Astrocyte of the cerebellum (primary cell): ENCODE results near the gene TMED6.

Source experiments
- DNase-seq: peaks from one replicate; pipeline ENCODE4 v3.0.0-alpha.2; 2011; ENCODE audit warnings: low read depth
- H3K4me3 ChIP-seq: 2 replicates; pipeline ENCODE4 v1.5.1; 2011; ENCODE audit warnings: mild to moderate bottlenecking, low read depth, low read length, moderate library complexity
- CTCF ChIP-seq: IDR thresholded peaks from 2 replicates; pipeline ENCODE4 v1.5.1; 2012; ENCODE audit warnings: low read length, low read depth, moderate library complexity, mild to moderate bottlenecking; ENCODE audit errors: missing control alignments
- in situ Hi-C: cut with HindIII; loops from 2 replicates; pipeline ENCODE4 v1.10.0; 2017; ENCODE audit warnings: low sequenced_read_pairs

Gene TMED6

GRCh38 chr16:69327585-69328310 lies 23.8 kb downstream of the TMED6 start:
- no peak for TF ChIP-seq CTCF
- in situ Hi-C loops, result no loop called here
- no peak overlapping the region for H3K4me3 ChIP-seq
- no peak for DNase-seq

- no peak for DNase-seq
These were observed 25.3 kb downstream of the TMED6 start for GRCh38 chr16:69326172-69326873.

GRCh38 chr16:69325784-69326171 lies 25.8 kb downstream of the TMED6 start:
- in situ Hi-C loops, result no loop called here
- DNase-seq, result no peak
- no peak overlapping the region for H3K4me3 ChIP-seq
- TF ChIP-seq CTCF, result no peak

More at GRCh38 chr16:69326172-69326873, 25.3 kb downstream of the TMED6 start:
- TF ChIP-seq CTCF, result no peak
- no peak overlapping the region for H3K4me3 ChIP-seq
- in situ Hi-C loops, result no loop called here

- DNase-seq, result no peak
- TF ChIP-seq CTCF, result no peak
- in situ Hi-C loops, result no loop called here
- H3K4me3 ChIP-seq, result no peak overlapping the region
These were observed 26.9 kb downstream of the TMED6 start for GRCh38 chr16:69324585-69325253.

DNA sequence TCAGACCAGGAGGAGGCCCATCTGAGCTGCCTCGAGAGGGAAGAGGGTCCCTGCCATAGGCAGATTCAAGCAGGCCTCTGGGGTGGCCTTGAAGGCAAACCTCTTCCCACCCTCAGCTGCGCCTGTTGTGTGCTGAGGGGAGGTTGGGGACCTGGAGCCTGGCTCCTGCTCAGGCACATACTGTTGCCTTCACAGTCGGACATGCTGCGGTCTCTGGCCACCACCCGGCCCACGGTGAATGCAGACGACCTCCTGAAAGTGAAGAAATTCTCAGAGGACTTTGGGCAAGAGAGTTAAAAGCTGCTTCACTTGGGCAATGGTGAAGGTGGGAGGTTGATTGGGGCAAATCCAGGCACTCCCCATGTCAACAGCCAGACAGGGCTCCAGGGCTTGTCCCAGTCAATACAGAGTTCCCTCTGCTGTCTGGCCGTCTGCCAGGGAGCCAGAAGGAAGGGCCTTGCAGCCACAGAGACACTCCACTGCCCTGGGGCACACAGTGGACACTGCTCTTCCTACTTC lies 27.5 kb downstream of the TMED6 start:
- in situ Hi-C loops, result no loop called here
- no peak for DNase-seq
- H3K4me3 ChIP-seq, result no peak overlapping the region
- no peak for TF ChIP-seq CTCF

DNA sequence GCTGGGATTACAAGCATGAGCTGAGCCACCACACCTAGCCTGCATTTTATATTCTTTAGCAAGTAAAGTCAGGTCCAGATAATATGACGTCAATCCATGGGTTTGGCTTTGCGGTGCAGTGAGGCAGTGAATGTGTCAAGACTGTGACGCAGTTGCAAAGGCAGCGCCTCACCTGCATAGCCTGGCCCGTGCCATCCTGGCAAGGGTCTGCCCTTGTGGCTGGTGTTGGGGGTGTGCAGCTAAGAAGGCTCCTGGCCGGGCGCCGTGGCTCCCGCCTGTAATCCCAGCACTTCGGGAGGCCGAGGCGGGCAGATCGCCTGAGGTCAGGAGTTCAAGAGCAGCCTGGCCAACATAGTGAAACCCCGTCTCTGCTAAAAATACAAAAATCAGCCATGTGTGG lies 28.2 kb downstream of the TMED6 start:
- no peak for TF ChIP-seq CTCF
- in situ Hi-C loops, result no loop called here
- H3K4me3 ChIP-seq, result no peak overlapping the region
- DNase-seq, result no peak
